Activated naive CD8-positive, alpha-beta T cell treated with anti-CD3 and anti-CD28 coated beads for 36 hours (primary cell): ENCODE data around the gene FLRT1. TPM values are rescaled to one million over a fixed set of nuclear protein-coding genes. Genes with fewer than 3 reads are reported as not detected.

Source experiments
- DNase-seq: peaks from one replicate; pipeline ENCODE4 v3.0.0; 2021
- H3K27ac Mint-ChIP-seq: one replicate; pipeline ENCODE4 v1.8.0; 2022; ENCODE audit warnings: mild to moderate bottlenecking, moderate library complexity, mixed read lengths
- H3K27me3 Mint-ChIP-seq: one replicate; pipeline ENCODE4 v1.8.0; 2022; ENCODE audit warnings: mild to moderate bottlenecking, mixed read lengths
- H3K36me3 Mint-ChIP-seq: one replicate; pipeline ENCODE4 v1.8.0; 2021; ENCODE audit warnings: mild to moderate bottlenecking, mixed read lengths
- H3K4me1 Mint-ChIP-seq: one replicate; pipeline ENCODE4 v1.8.0; 2021; ENCODE audit warnings: mixed read lengths
- H3K4me3 Mint-ChIP-seq: one replicate; pipeline ENCODE4 v1.8.0; 2022; ENCODE audit warnings: mild to moderate bottlenecking, moderate library complexity, mixed read lengths
- H3K9me3 Mint-ChIP-seq: one replicate; pipeline ENCODE4 v1.8.0; 2022; ENCODE audit warnings: mixed read lengths
- total RNA-seq, 2 experiments: library from RNA; stranded (reverse); gene quantifications; one replicate each; pipeline ENCODE4 v1.2.3, GENCODE V29; 2021

The FLRT1 gene
- total RNA-seq, 2 experiments from 2014 or later, result not detected

DNA sequence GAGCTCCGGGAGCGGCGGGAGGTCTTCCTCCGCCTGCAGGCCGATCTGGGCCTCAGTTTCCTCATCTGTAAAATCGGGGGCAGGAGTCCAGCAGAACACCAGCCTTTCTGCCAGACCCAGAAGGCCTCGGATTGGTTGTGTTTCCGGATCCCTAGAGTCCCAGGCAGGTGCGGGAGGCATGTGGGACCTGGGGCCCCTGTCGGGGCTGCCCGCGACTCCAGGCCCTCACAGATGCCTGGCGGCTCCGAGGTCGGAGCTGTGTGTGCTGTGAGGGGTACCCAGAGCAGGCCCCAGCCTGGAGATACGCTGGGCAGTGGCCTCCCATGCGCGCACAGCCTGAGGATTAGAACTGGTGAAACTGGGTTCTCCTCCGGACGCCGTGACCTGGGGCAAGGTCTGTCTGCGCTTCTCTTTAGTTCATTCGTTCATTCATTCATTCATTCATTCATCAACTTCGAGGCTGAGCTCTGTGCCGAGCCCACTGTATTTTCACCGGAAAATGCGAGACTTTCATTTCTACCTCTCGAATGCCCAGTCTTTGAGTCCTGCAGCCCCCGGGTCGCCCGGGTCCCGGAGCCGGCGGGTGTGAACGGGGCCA is 24.6 kb downstream of the FLRT1 start:
- Mint-ChIP-seq H3K9me3 (no peaks in the 10 kb centered on the region), H3K36me3 (no peaks in the 10 kb centered on the region), H3K4me1 (peaks cover 3% of the 10 kb centered on the region), H3K27ac (no peak overlapping the region), H3K4me3 (peak overlapping the region; percentile 43), H3K27me3 (peaks cover 15% of the 10 kb centered on the region)
- DNase-seq, result no peak

GRCh38 chr11:64060861-64061444 is 25.2 kb downstream of the FLRT1 start:
- Mint-ChIP-seq H3K27ac (no peak overlapping the region), H3K9me3 (no peaks in the 10 kb centered on the region), H3K4me3 (peak overlapping the region; percentile 63), H3K27me3 (peaks cover 15% of the 10 kb centered on the region), H3K36me3 (no peaks in the 10 kb centered on the region), H3K4me1 (peaks cover 3% of the 10 kb centered on the region)
- DNase-seq, result peak; percentile 73

DNA sequence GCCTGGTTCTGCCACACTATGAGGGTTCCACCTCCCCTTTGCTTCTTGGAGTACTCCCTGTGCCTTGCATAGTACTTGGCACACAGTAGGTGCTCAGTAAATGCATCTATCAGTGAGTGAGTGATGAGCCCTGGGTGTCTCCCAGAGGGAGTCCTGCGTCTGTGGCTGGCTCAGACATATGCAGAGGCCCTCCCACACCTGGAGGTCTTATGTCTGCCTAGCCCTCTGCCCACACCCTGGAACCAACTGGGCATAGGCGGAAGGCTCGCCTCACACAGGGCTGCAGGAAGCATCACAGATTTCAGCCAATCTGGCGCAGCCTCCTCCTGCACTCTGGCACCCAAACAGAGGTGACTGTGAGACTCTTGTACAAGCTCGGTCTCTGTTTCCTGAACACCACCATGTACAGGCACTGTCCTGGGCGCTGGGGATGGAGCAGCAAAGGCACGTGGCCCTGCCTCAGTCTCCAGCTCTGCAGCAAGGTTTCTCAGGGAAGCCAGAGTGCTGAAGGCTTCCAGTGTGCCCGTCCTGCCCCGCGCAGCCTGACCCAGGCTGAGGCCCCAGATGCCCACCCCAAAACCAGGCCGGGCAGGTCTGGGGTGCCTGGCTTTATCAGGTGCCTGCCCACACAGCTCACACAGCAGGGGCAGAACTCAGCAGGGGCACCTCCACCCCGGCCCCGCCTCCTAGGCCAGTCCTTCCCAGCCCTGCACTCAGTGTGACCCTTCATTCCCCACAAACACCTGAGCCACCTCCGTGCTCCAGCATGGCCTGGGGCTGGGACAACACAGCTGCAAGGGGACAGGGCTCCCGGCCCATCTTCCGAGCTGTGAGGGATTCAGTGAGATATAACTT is 26.7 kb downstream of the FLRT1 start:
- no peak overlapping the region for H3K4me3 Mint-ChIP-seq
- peaks cover 15% of the 10 kb centered on the region for H3K27me3 Mint-ChIP-seq

GRCh38 chr11:64063777-64064176 is 28.0 kb downstream of the FLRT1 start:
- Mint-ChIP-seq H3K27me3 (peaks cover 15% of the 10 kb centered on the region), H3K4me3 (no peak overlapping the region), H3K9me3 (no peaks in the 10 kb centered on the region), H3K4me1 (peaks cover 9% of the 10 kb centered on the region), H3K27ac (no peak overlapping the region), H3K36me3 (no peaks in the 10 kb centered on the region)
- no peak for DNase-seq

More for the DNA sequence above, 26.7 kb downstream of the FLRT1 start:
- Mint-ChIP-seq H3K27ac (no peak overlapping the region), H3K9me3 (no peaks in the 10 kb centered on the region), H3K4me1 (peaks cover 7% of the 10 kb centered on the region), H3K36me3 (no peaks in the 10 kb centered on the region)
- no peak for DNase-seq

GRCh38 chr11:64064374-64065140 is 28.8 kb downstream of the FLRT1 start:
- Mint-ChIP-seq H3K27me3 (peaks cover 15% of the 10 kb centered on the region), H3K4me1 (peaks cover 9% of the 10 kb centered on the region), H3K27ac (no peak overlapping the region), H3K9me3 (no peaks in the 10 kb centered on the region), H3K4me3 (no peak overlapping the region), H3K36me3 (no peaks in the 10 kb centered on the region)
- no peak for DNase-seq

DNA sequence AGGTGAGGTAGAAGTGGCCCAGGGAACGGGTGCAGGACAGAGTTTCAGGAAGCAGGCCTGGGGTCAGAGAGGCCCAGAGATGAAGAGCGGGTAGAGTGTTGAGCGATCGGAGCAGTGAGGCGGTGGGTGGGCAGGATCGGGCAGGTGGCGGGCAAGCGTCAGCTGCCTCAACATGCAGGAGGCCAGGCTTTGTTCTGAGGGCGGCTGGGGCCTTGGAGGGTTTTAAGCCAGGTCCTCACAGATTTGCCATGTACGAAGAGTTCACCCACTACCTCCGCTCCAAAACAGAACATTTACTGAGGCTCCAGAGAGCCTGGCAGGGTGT is 29.4 kb downstream of the FLRT1 start:
- Mint-ChIP-seq H3K27me3 (peaks cover 15% of the 10 kb centered on the region), H3K9me3 (no peaks in the 10 kb centered on the region), H3K4me3 (no peak overlapping the region), H3K27ac (no peak overlapping the region), H3K36me3 (no peaks in the 10 kb centered on the region), H3K4me1 (peaks cover 9% of the 10 kb centered on the region)
- no peak for DNase-seq

DNA sequence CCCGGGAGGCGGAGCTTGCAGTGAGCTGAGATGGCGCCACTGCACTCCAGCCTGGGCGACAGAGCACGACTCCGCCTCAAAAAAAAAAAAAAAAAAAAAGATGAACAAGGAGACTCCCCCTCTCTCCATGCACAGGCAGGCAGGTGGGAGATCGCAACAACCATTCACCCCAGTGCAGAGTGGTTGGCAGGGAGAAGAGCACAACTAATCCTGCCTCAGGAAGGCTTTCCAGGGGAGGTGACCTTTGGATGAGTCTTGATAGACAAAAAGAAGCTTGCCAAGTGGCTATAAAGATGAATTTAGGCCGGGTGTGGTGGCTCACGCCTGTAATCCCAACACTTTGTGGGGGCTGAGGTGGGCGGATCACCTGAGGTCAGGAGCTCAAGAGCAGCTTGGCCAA is 30.0 kb downstream of the FLRT1 start:
- Mint-ChIP-seq H3K4me3 (no peak overlapping the region), H3K27ac (no peak overlapping the region)

GRCh38 chr11:64067230-64067993 is 31.7 kb downstream of the FLRT1 start:
- H3K4me1 Mint-ChIP-seq, result peaks cover 6% of the 10 kb centered on the region

More for the DNA sequence above, 30.0 kb downstream of the FLRT1 start:
- peaks cover 12% of the 10 kb centered on the region for H3K27me3 Mint-ChIP-seq
- no peaks in the 10 kb centered on the region for H3K36me3 Mint-ChIP-seq
- peaks cover 9% of the 10 kb centered on the region for H3K4me1 Mint-ChIP-seq
- no peaks in the 10 kb centered on the region for H3K9me3 Mint-ChIP-seq
- no peak for DNase-seq

GRCh38 chr11:64068705-64069400 is 33.1 kb downstream of the FLRT1 start:
- DNase-seq, result no peak
- H3K27ac Mint-ChIP-seq, result no peak overlapping the region
- peaks cover 6% of the 10 kb centered on the region for H3K4me1 Mint-ChIP-seq
- no peaks in the 10 kb centered on the region for H3K36me3 Mint-ChIP-seq
- H3K9me3 Mint-ChIP-seq, result no peaks in the 10 kb centered on the region
- no peak overlapping the region for H3K4me3 Mint-ChIP-seq
- H3K27me3 Mint-ChIP-seq, result no peaks in the 10 kb centered on the region

More at GRCh38 chr11:64067230-64067993, 31.7 kb downstream of the FLRT1 start:
- Mint-ChIP-seq H3K4me3 (no peak overlapping the region), H3K36me3 (no peaks in the 10 kb centered on the region), H3K27ac (no peak overlapping the region), H3K9me3 (no peaks in the 10 kb centered on the region), H3K27me3 (no peaks in the 10 kb centered on the region)
- peak; percentile 26 for DNase-seq

- no peak overlapping the region for H3K4me3 Mint-ChIP-seq
- H3K4me1 Mint-ChIP-seq, result peaks cover 6% of the 10 kb centered on the region
- no peak for DNase-seq
- no peaks in the 10 kb centered on the region for H3K9me3 Mint-ChIP-seq
- no peaks in the 10 kb centered on the region for H3K36me3 Mint-ChIP-seq
- no peaks in the 10 kb centered on the region for H3K27me3 Mint-ChIP-seq
- no peak overlapping the region for H3K27ac Mint-ChIP-seq
These were observed 33.9 kb downstream of the FLRT1 start for GRCh38 chr11:64069401-64070313.

DNA sequence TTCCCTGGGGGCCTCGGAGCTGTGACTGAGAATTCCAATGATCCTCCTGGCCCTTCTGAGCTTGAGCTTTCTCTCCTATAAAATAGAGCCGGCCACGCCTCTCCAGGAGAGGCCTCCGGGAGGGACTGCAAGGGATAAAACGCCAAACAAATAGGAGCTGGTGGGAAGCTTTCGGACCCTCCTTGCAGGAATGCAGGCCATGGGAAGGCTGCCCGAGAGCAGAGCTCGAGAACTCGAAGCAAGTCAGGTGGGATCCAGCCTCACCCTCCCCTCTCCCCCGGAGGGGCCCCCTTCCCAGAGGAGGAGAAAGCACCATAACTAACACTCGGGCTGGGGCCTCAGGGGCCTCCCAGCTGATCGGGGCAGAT is 34.6 kb downstream of the FLRT1 start:
- Mint-ChIP-seq H3K27ac (no peak overlapping the region), H3K36me3 (no peaks in the 10 kb centered on the region), H3K9me3 (no peaks in the 10 kb centered on the region), H3K27me3 (no peaks in the 10 kb centered on the region), H3K4me3 (no peak overlapping the region), H3K4me1 (peaks cover 6% of the 10 kb centered on the region)
- DNase-seq, result no peak

DNA sequence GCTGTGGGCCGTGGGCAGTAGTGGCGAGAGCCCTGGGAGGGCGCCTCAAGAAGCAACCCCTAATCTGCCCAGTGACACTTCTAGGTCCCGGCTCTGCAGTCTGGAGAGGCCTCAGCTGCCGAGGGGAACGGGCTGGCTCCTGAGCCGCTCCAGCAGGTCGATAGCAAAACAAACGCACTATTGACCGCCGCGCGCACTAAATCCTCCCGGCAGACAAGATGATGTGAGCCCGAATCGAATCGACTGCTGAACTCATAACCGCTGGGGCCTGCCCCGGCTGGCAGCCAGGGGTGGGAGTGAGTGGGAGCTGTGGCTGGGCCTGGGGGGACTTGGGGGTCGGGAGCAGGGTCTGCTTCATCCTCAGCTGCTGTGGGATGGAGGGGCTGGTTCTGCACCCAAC is 36.1 kb downstream of the FLRT1 start:
- H3K27me3 Mint-ChIP-seq, result no peaks in the 10 kb centered on the region
- no peak overlapping the region for H3K4me3 Mint-ChIP-seq
- H3K9me3 Mint-ChIP-seq, result no peaks in the 10 kb centered on the region
- peaks cover 2% of the 10 kb centered on the region for H3K4me1 Mint-ChIP-seq
- DNase-seq, result no peak
- no peak overlapping the region for H3K27ac Mint-ChIP-seq
- no peaks in the 10 kb centered on the region for H3K36me3 Mint-ChIP-seq

GRCh38 chr11:64072403-64072802 is 36.7 kb downstream of the FLRT1 start:
- no peak for DNase-seq
- Mint-ChIP-seq H3K27me3 (no peaks in the 10 kb centered on the region), H3K4me1 (peaks cover 2% of the 10 kb centered on the region), H3K4me3 (no peak overlapping the region), H3K36me3 (no peaks in the 10 kb centered on the region), H3K27ac (no peak overlapping the region), H3K9me3 (no peaks in the 10 kb centered on the region)
